Measurements from ENCODE around the gene SMIM13. TPM values are rescaled to one million over a fixed set of nuclear protein-coding genes. Genes with fewer than 3 reads are reported as not detected.

SMIM13 gene
- total RNA-seq, 2 donors from 2014 or later: 12.2 TPM

- TF ChIP-seq CTCF (conservative IDR thresholded peaks at IDR 0.05): no peak
- DNase-seq: no peak
- H3K27me3 ChIP-seq (ENCODE audit: control insufficient read depth, insufficient read depth, low read length, poor library complexity, severe bottlenecking): no peaks in the 10 kb centered on the region
- H3K9me3 ChIP-seq (ENCODE audit: control insufficient read depth, low read length): no peaks in the 10 kb centered on the region
- no peak overlapping the region for H3K9ac ChIP-seq (ENCODE audit: extremely low read depth, low read length, poor library complexity, severe bottlenecking)
- 82 to 90% methylated on average over 2 to 3 of the region's 3 CpGs for WGBS, 2 experiments (ENCODE audit: insufficient coverage in 1 of 2, insufficient read length in 1 of 2)
- no peak overlapping the region for H3K27ac Mint-ChIP-seq
- no peak overlapping the region for H3K4me3 ChIP-seq (ENCODE audit: low read length)
- no peaks in the 10 kb centered on the region for H3K4me1 ChIP-seq (ENCODE audit: control insufficient read depth, insufficient read depth, low read length)
- peaks cover 12% of the 10 kb centered on the region for H3K36me3 ChIP-seq (ENCODE audit: control insufficient read depth, insufficient read depth, low read length)
- H3K4me3 Mint-ChIP-seq: no peak overlapping the region
- H3K27ac ChIP-seq (ENCODE audit: low read depth, low read length): no peak overlapping the region
- no peaks in the 10 kb centered on the region for H3K9me3 Mint-ChIP-seq
- H3K36me3 Mint-ChIP-seq (ENCODE audit: low read depth): peaks cover 4% of the 10 kb centered on the region
- no peaks in the 10 kb centered on the region for H3K27me3 Mint-ChIP-seq (ENCODE audit: insufficient read depth)
- H3K4me1 Mint-ChIP-seq: peaks cover 21% of the 10 kb centered on the region
Measured at GRCh38 chr6:11140056-11140455, 46.4 kb downstream of the SMIM13 start.

- DNase-seq: no peak
- no peaks in the 10 kb centered on the region for H3K27me3 Mint-ChIP-seq (ENCODE audit: insufficient read depth)
- Histone ChIP-seq H3K4me1 (ENCODE audit: control insufficient read depth, insufficient read depth, low read length) (no peaks in the 10 kb centered on the region), H3K36me3 (ENCODE audit: control insufficient read depth, insufficient read depth, low read length) (peaks cover under 1% of the 10 kb centered on the region), H3K27ac (ENCODE audit: low read depth, low read length) (no peak overlapping the region), H3K9ac (ENCODE audit: extremely low read depth, low read length, poor library complexity, severe bottlenecking) (no peak overlapping the region), H3K27me3 (ENCODE audit: control insufficient read depth, insufficient read depth, low read length, poor library complexity, severe bottlenecking) (no peaks in the 10 kb centered on the region), H3K4me3 (ENCODE audit: low read length) (no peak overlapping the region), H3K9me3 (ENCODE audit: control insufficient read depth, low read length) (no peaks in the 10 kb centered on the region)
- H3K4me3 Mint-ChIP-seq: no peak overlapping the region
- 97 to 100% methylated on average over 2 to 3 of the region's 3 CpGs for WGBS, 2 experiments (ENCODE audit: insufficient coverage in 1 of 2, insufficient read length in 1 of 2)
- H3K36me3 Mint-ChIP-seq (ENCODE audit: low read depth): no peaks in the 10 kb centered on the region
- peaks cover 13% of the 10 kb centered on the region for H3K4me1 Mint-ChIP-seq
- H3K9me3 Mint-ChIP-seq: no peaks in the 10 kb centered on the region
- H3K27ac Mint-ChIP-seq: no peak overlapping the region
- TF ChIP-seq CTCF (conservative IDR thresholded peaks at IDR 0.05): no peak
Measured at GRCh38 chr6:11141295-11141694, 47.7 kb downstream of the SMIM13 start.

- no peak overlapping the region for H3K4me3 ChIP-seq (ENCODE audit: low read length)
- no peak overlapping the region for H3K4me3 Mint-ChIP-seq
- H3K9me3 Mint-ChIP-seq: no peaks in the 10 kb centered on the region
- no peak for DNase-seq
- H3K4me1 ChIP-seq (ENCODE audit: control insufficient read depth, insufficient read depth, low read length): no peaks in the 10 kb centered on the region
- H3K9me3 ChIP-seq (ENCODE audit: control insufficient read depth, low read length): no peaks in the 10 kb centered on the region
- no peak for TF ChIP-seq CTCF (conservative IDR thresholded peaks at IDR 0.05)
- no peaks in the 10 kb centered on the region for H3K27me3 ChIP-seq (ENCODE audit: control insufficient read depth, insufficient read depth, low read length, poor library complexity, severe bottlenecking)
- no peak overlapping the region for H3K27ac Mint-ChIP-seq
- no peaks in the 10 kb centered on the region for H3K36me3 Mint-ChIP-seq (ENCODE audit: low read depth)
- H3K36me3 ChIP-seq (ENCODE audit: control insufficient read depth, insufficient read depth, low read length): no peaks in the 10 kb centered on the region
- H3K9ac ChIP-seq (ENCODE audit: extremely low read depth, low read length, poor library complexity, severe bottlenecking): no peak overlapping the region
- WGBS, 2 experiments (ENCODE audit: insufficient coverage in 1 of 2, insufficient read length in 1 of 2): 92 to 100% methylated on average over 4 to 8 of the region's 8 CpGs
- no peak overlapping the region for H3K27ac ChIP-seq (ENCODE audit: low read depth, low read length)
- no peaks in the 10 kb centered on the region for H3K27me3 Mint-ChIP-seq (ENCODE audit: insufficient read depth)
- H3K4me1 Mint-ChIP-seq: peaks cover 15% of the 10 kb centered on the region
Measured at GRCh38 chr6:11142296-11143027, 48.8 kb downstream of the SMIM13 start.
